Epithelial cell of esophagus (primary cell): ENCODE data around the gene SPATA31A3.
"Not testable (repeated sequence)": the region's sequence is repeated elsewhere in the genome, so short reads cannot be mapped to it uniquely, and the experiment has no call there.

Source experiments
- DNase-seq: peaks from one replicate; pipeline ENCODE4 v3.0.0; 2010; ENCODE audit warnings: low read depth
- H3K4me3 ChIP-seq: 2 replicates; pipeline ENCODE4 v1.5.1; 2011; ENCODE audit warnings: mild to moderate bottlenecking, low read length, control low read depth

SPATA31A3 gene

GRCh38 chr9:66992450-66992849 is at the start of gene SPATA31A3:
TSS of gene SPATA31A3 (minus strand) at chr9:66992550. CDS start at chr9:66992521, 29 bp downstream.
- not testable (repeated sequence) for H3K4me3 ChIP-seq, DNase-seq

- not testable (repeated sequence) for DNase-seq, H3K4me3 ChIP-seq
These were observed 39.8 kb downstream of the SPATA31A3 start for GRCh38 chr9:66952576-66952975.

GRCh38 chr9:66942400-66943155 is 49.8 kb downstream of the SPATA31A3 start:
- H3K4me3 ChIP-seq, result not testable (repeated sequence)
- DNase-seq, result peak; percentile 18

DNA sequence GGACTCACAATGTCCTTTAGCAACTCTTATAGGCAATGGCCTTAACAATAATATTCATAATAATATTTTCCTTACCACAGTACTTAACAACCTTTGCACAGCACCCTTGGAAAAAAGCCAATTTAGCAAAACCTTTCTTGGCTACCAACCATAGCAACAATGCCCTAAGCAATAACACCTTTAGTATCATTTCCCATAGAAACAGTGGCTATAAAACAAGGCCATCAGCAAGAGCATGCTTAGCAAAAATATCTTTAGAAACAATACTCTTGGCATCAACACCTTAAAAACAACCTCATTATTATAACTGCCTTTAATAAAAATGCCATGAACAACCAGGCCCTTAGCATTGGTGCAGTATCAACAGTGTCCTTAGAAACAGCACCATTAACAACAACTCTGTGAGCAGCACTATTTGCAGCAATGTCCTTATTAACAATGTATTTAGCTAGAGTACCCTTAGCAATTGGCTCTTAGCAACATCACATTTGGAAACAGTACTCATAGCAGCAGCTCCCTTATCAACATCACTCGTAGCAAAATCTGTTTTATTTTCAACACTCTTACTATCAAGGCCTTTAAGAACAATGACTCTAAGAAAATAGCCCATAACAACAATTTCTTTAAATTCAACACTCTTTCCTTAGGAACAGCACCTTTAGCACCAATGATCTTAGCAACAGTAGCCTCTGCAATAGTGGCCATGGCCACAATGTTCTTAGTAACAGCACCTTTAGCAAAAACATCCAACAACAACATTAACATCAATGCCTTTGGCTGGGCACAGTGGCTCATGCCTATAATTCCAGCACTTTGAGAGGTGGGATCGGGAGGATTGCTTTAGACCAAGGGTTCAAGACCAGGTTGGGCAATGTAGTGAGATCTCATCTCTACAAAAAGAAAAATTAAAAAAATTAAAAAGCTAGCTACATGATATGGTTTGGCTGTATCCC is 52.2 kb downstream of the SPATA31A3 start:
- DNase-seq, H3K4me3 ChIP-seq: not testable (repeated sequence)

- not testable (repeated sequence) for DNase-seq, H3K4me3 ChIP-seq
These were observed 54.0 kb downstream of the SPATA31A3 start for GRCh38 chr9:66938322-66938721.

DNA sequence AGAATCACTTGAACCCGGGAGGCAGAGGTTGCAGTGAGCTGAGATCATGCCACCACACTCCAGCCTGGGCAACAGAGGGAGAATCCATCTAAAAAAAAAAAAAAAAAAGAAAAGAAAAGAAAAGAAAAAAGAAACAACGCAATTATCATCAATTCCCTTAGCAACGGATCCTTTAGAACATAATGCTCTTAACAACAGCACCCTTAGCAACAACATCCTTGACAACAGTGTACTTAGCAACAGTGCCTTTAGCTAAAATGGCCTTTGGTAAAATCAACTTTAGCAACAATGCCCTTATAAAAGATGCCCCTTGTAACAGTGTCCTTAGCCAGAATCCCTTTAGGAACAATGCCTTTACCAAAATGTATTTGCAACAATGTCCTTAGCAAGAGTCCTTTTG is 54.7 kb downstream of the SPATA31A3 start:
- H3K4me3 ChIP-seq, DNase-seq: not testable (repeated sequence)
